Neural progenitor cell (in vitro differentiated cells): ENCODE results near the gene LRP1B. TPM values are rescaled to one million over a fixed set of nuclear protein-coding genes. Genes with fewer than 3 reads are reported as not detected.

Source experiments
- DNase-seq: peaks from one replicate; pipeline ENCODE4 v3.0.0-alpha.2; 2016; ENCODE audit warnings: low spot score
- H2AFZ ChIP-seq: fragments of 200-600 bp; sonication (generic); replicated peaks from 2 replicates; pipeline ENCODE4 v1.6.1; 2016; ENCODE audit warnings: antibody characterized with exemption
- H3F3A ChIP-seq: fragments of 200-600 bp; sonication (generic); 2 replicates; pipeline ENCODE4 v1.6.1; 2016; ENCODE audit warnings: antibody characterized with exemption, low read depth
- H3K27ac ChIP-seq: fragments of 200-600 bp; sonication (generic); 2 replicates; pipeline ENCODE4 v1.5.1; 2016; ENCODE audit warnings: mild to moderate bottlenecking
- H3K27me3 ChIP-seq: fragments of 200-600 bp; sonication (generic); 2 replicates; pipeline ENCODE4 v1.6.1; 2016; ENCODE audit warnings: mild to moderate bottlenecking, moderate library complexity
- H3K36me3 ChIP-seq: fragments of 200-600 bp; sonication (generic); 2 replicates; pipeline ENCODE4 v1.5.1; 2016
- H3K4me1 ChIP-seq: fragments of 200-600 bp; sonication (generic); 2 replicates; pipeline ENCODE4 v1.6.1; 2016; ENCODE audit warnings: mixed run types
- H3K4me2 ChIP-seq: fragments of 200-600 bp; sonication (generic); 2 replicates; pipeline ENCODE4 v1.6.1; 2016
- H3K4me3 ChIP-seq: fragments of 200-600 bp; sonication (generic); 2 replicates; pipeline ENCODE4 v1.5.1; 2016
- H3K79me2 ChIP-seq: fragments of 200-600 bp; sonication (generic); 2 replicates; pipeline ENCODE4 v1.6.1; 2016; ENCODE audit warnings: low read depth
- H3K9ac ChIP-seq: fragments of 200-600 bp; sonication (generic); 2 replicates; pipeline ENCODE4 v1.6.1; 2016
- H3K9me3 ChIP-seq: fragments of 200-600 bp; sonication (generic); 2 replicates; pipeline ENCODE4 v1.5.1; 2016; ENCODE audit warnings: low read depth
- H4K20me1 ChIP-seq: fragments of 200-600 bp; sonication (generic); 2 replicates; pipeline ENCODE4 v1.6.1; 2016; ENCODE audit warnings: low read depth
- H3K27ac Mint-ChIP-seq: 3 replicates; pipeline ENCODE4 v1.8.0; 2021; ENCODE audit warnings: mixed read lengths
- H3K27me3 Mint-ChIP-seq: 2 replicates; pipeline ENCODE4 v1.8.0; 2022; ENCODE audit warnings: low read depth, mild to moderate bottlenecking, inconsistent platforms, moderate library complexity, mixed read lengths; ENCODE audit not compliant: insufficient read depth
- H3K36me3 Mint-ChIP-seq: 3 replicates; pipeline ENCODE4 v1.8.0; 2021; ENCODE audit warnings: mixed read lengths
- H3K4me1 Mint-ChIP-seq: 3 replicates; pipeline ENCODE4 v1.8.0; 2021; ENCODE audit warnings: mixed read lengths
- H3K4me3 Mint-ChIP-seq: 3 replicates; pipeline ENCODE4 v1.8.0; 2021; ENCODE audit warnings: mild to moderate bottlenecking, moderate library complexity, mixed read lengths
- H3K9me3 Mint-ChIP-seq: 3 replicates; pipeline ENCODE4 v1.8.0; 2020; ENCODE audit warnings: mixed read lengths
- EZH2 ChIP-seq: fragments of 200-600 bp; sonication (generic); IDR thresholded peaks from 2 replicates; pipeline ENCODE4 v1.6.1; 2017; ENCODE audit warnings: antibody characterized with exemption, mild to moderate bottlenecking, moderate library complexity
- EZH2phosphoT487 ChIP-seq: fragments of 200-600 bp; sonication (generic); IDR thresholded peaks from 2 replicates; pipeline ENCODE4 v1.6.1; 2017; ENCODE audit warnings: antibody characterized with exemption
- total RNA-seq: library from RNA; depleted of rRNA; stranded (reverse); fragments of >200 nt; gene quantifications from 2 replicates; pipeline ENCODE4 v1.2.3, GENCODE V29; 2015; ENCODE audit warnings: low replicate concordance
- TF ChIP-seq, protein P1 (sequence below): fragments of 200-600 bp; sonication (generic); IDR thresholded peaks from 2 replicates; pipeline ENCODE4 v1.5.1; 2017; ENCODE audit warnings: antibody characterized with exemption, mild to moderate bottlenecking

LRP1B gene
- total RNA-seq, 1 donor from 2014 or later: not detected

DNA sequence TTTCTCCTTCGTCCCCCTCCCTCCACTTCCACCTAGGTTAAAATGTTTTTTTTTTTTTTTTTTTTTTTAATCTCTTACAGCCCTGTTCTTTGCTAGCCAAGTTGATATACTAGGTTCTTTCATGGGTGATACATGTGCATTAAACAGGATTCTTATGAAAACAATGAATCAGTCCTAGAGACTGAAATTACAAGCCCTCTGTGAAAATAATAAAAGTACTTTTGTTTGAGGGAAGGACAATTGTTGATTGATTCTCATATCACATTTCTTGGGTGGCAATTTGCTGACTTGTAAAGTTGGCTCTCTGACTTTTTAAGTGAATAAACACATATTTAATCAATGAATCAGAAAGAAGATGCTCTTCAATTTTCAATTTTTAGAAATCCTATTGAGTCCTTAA, 639.9 kb downstream of the LRP1B start:
- Histone ChIP-seq H3K4me3 (no peak overlapping the region), H3K4me2 (no peak overlapping the region), H3K36me3 (no peaks in the 10 kb centered on the region), H3K4me1 (no peaks in the 10 kb centered on the region), H3K27ac (no peak overlapping the region), H3F3A (no peaks in the 10 kb centered on the region), H3K27me3 (no peaks in the 10 kb centered on the region), H3K79me2 (no peaks in the 10 kb centered on the region), H2AFZ (no peak overlapping the region), H3K9me3 (no peaks in the 10 kb centered on the region), H4K20me1 (no peaks in the 10 kb centered on the region), H3K9ac (no peak overlapping the region)
- Mint-ChIP-seq H3K4me3 (no peak overlapping the region), H3K4me1 (no peaks in the 10 kb centered on the region), H3K36me3 (no peaks in the 10 kb centered on the region), H3K27me3 (peaks cover 2% of the 10 kb centered on the region), H3K9me3 (no peaks in the 10 kb centered on the region), H3K27ac (no peak overlapping the region)
- DNase-seq: no peak
- TF ChIP-seq, protein P1, sequence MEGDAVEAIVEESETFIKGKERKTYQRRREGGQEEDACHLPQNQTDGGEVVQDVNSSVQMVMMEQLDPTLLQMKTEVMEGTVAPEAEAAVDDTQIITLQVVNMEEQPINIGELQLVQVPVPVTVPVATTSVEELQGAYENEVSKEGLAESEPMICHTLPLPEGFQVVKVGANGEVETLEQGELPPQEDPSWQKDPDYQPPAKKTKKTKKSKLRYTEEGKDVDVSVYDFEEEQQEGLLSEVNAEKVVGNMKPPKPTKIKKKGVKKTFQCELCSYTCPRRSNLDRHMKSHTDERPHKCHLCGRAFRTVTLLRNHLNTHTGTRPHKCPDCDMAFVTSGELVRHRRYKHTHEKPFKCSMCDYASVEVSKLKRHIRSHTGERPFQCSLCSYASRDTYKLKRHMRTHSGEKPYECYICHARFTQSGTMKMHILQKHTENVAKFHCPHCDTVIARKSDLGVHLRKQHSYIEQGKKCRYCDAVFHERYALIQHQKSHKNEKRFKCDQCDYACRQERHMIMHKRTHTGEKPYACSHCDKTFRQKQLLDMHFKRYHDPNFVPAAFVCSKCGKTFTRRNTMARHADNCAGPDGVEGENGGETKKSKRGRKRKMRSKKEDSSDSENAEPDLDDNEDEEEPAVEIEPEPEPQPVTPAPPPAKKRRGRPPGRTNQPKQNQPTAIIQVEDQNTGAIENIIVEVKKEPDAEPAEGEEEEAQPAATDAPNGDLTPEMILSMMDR: no peak
- TF ChIP-seq EZH2phosphoT487 (no peak), EZH2 (no peak)

DNA sequence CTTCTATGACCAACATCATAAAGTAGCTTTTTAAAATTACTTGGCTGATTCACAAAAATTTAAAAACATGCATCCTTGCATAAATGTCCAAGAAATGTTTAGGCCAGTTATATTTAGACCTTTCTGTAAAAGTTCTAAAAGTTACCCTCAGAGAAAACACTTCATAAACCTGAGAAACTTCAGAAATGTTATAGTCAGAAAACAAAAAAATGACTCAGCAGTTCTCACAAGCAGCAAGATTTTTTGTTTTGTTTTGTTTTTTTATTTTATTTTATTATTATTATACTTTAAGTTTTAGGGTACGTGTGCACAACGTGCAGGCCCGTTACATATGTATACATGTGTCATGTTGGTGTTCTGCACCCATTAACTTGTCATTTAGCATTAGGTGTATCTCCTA, 648.1 kb downstream of the LRP1B start:
- Mint-ChIP-seq H3K4me1 (no peaks in the 10 kb centered on the region), H3K36me3 (no peaks in the 10 kb centered on the region), H3K9me3 (no peaks in the 10 kb centered on the region), H3K4me3 (no peak overlapping the region), H3K27ac (no peak overlapping the region), H3K27me3 (peaks cover 2% of the 10 kb centered on the region)
- H2AFZ ChIP-seq: no peak overlapping the region
- H3F3A ChIP-seq: no peaks in the 10 kb centered on the region
- no peaks in the 10 kb centered on the region for H3K27me3 ChIP-seq
- H3K9me3 ChIP-seq: no peaks in the 10 kb centered on the region
- no peak for DNase-seq
- no peak overlapping the region for H3K4me2 ChIP-seq
- H3K36me3 ChIP-seq: no peaks in the 10 kb centered on the region
- TF ChIP-seq EZH2: no peak
- H3K79me2 ChIP-seq: no peaks in the 10 kb centered on the region
- no peak overlapping the region for H3K4me3 ChIP-seq
- H3K27ac ChIP-seq: no peak overlapping the region
- H3K4me1 ChIP-seq: no peaks in the 10 kb centered on the region
- H3K9ac ChIP-seq: no peak overlapping the region
- H4K20me1 ChIP-seq: no peaks in the 10 kb centered on the region

DNA sequence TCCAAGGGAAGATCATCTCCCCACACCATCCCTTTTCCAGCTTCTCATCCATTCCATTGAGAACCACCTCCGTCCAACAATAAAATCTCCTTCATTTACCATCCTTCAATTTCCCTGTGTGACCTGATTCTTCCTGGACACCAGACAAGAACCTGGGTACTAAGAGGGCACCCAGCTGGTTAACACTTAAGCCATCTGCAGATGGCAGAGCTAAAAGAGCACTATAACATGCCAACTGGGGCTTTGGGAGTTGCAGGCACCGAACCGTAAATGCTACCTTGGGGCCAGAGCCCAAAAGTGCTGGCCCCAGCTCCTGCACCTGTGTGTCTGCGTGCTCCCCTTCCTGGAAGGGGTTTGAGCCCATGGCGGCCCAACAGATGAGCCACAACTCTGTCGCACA, 655.0 kb downstream of the LRP1B start:
- Histone ChIP-seq H3K36me3 (no peaks in the 10 kb centered on the region), H3K79me2 (no peaks in the 10 kb centered on the region), H3K4me1 (no peaks in the 10 kb centered on the region), H3K27ac (no peak overlapping the region), H2AFZ (no peak overlapping the region), H4K20me1 (no peaks in the 10 kb centered on the region), H3K4me3 (no peak overlapping the region), H3K4me2 (no peak overlapping the region), H3F3A (no peaks in the 10 kb centered on the region), H3K9me3 (no peaks in the 10 kb centered on the region), H3K9ac (no peak overlapping the region), H3K27me3 (no peaks in the 10 kb centered on the region)
- Mint-ChIP-seq H3K4me3 (no peak overlapping the region), H3K36me3 (no peaks in the 10 kb centered on the region), H3K9me3 (no peaks in the 10 kb centered on the region), H3K27ac (no peak overlapping the region), H3K27me3 (peaks cover 2% of the 10 kb centered on the region), H3K4me1 (no peaks in the 10 kb centered on the region)
- no peak for DNase-seq
- TF ChIP-seq, protein P1: no peak
- TF ChIP-seq EZH2: no peak
- TF ChIP-seq EZH2phosphoT487: no peak

DNA sequence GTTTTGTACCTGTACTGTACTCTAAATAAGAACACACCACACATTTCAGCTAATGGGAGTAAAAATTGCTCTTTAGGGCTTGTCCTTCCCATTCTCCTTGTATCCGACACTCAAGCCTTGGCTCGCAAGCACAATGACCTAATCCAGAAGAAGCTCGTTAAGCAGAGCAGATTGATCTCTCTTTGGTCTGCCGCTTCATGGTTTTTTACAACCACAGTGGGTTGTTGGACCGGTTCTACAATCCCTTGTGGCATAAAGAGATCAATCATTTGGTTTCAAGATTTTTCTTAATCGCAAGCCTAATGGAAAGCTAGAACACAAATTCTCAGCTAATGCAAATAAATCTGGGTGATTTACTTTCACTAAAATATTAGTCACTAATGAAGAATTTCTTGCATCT, 662.1 kb downstream of the LRP1B start:
- Histone ChIP-seq H2AFZ (no peak overlapping the region), H3K79me2 (no peaks in the 10 kb centered on the region), H3K9me3 (no peaks in the 10 kb centered on the region), H3K4me2 (no peak overlapping the region), H3K4me3 (no peak overlapping the region), H4K20me1 (no peaks in the 10 kb centered on the region), H3K27me3 (no peaks in the 10 kb centered on the region), H3K36me3 (no peaks in the 10 kb centered on the region), H3F3A (no peaks in the 10 kb centered on the region), H3K27ac (no peak overlapping the region), H3K9ac (no peak overlapping the region), H3K4me1 (no peaks in the 10 kb centered on the region)
- Mint-ChIP-seq H3K9me3 (no peaks in the 10 kb centered on the region), H3K4me3 (no peak overlapping the region), H3K4me1 (no peaks in the 10 kb centered on the region), H3K27me3 (peaks cover 2% of the 10 kb centered on the region), H3K27ac (no peak overlapping the region), H3K36me3 (no peaks in the 10 kb centered on the region)
- DNase-seq: peak; percentile 32
- TF ChIP-seq EZH2phosphoT487 (no peak), EZH2 (no peak)
- TF ChIP-seq, protein P1: no peak
